Lower leg skin (tissue), 3 donors: Measurements from ENCODE around the gene IKBKE.

Experiments used
- POLR2A ChIP-seq, 2 donors: fragments of 450-650 bp; IDR thresholded peaks; one replicate each; pipeline ENCODE4 v1.6.1; 2016 to 2017; ENCODE audit warnings: antibody characterized with exemption in 2 of 2, mild to moderate bottlenecking in 1 of 2, moderate library complexity in 1 of 2
- TF ChIP-seq, protein P1 (sequence below), 3 donors: fragments of 450-650 bp; IDR thresholded peaks; one replicate each; pipeline ENCODE4 v1.5.1; 2016; ENCODE audit warnings: antibody characterized with exemption in 3 of 3, mild to moderate bottlenecking in 3 of 3, moderate library complexity in 2 of 3

DNA sequence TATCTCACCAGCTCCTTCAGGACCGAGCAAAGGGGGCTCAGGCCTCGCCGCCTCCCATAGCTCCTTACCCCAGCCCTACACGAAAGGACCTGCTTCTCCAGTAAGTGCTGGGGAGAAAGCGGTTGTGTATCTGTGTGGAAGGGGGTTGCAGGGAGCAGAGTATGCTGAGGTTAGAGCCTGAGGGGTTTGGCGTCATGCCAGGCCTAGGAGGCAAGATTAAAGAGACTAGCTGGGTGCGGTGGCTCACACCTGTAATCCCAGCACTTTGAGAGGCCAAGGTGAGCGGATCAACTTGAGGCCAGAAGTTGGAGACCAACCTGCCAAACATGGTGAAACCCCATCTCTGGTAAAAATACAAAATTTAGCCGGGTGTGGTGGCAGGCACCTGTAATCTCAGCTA lies 23.0 kb downstream of the IKBKE start:
- TF ChIP-seq, protein P1, sequence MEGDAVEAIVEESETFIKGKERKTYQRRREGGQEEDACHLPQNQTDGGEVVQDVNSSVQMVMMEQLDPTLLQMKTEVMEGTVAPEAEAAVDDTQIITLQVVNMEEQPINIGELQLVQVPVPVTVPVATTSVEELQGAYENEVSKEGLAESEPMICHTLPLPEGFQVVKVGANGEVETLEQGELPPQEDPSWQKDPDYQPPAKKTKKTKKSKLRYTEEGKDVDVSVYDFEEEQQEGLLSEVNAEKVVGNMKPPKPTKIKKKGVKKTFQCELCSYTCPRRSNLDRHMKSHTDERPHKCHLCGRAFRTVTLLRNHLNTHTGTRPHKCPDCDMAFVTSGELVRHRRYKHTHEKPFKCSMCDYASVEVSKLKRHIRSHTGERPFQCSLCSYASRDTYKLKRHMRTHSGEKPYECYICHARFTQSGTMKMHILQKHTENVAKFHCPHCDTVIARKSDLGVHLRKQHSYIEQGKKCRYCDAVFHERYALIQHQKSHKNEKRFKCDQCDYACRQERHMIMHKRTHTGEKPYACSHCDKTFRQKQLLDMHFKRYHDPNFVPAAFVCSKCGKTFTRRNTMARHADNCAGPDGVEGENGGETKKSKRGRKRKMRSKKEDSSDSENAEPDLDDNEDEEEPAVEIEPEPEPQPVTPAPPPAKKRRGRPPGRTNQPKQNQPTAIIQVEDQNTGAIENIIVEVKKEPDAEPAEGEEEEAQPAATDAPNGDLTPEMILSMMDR (IDR thresholded peaks at IDR 0.05): no peak
- TF ChIP-seq POLR2A (IDR thresholded peaks at IDR 0.05): no peak
